NCI-H128 (cell line): ENCODE data around the gene OR8A1.

Source experiments
- DNase-seq: peaks from one replicate; lab custom pipeline; 2025; ENCODE audit not compliant: unreplicated experiment; lab: John Stamatoyannopoulos, UW

Gene OR8A1

DNA sequence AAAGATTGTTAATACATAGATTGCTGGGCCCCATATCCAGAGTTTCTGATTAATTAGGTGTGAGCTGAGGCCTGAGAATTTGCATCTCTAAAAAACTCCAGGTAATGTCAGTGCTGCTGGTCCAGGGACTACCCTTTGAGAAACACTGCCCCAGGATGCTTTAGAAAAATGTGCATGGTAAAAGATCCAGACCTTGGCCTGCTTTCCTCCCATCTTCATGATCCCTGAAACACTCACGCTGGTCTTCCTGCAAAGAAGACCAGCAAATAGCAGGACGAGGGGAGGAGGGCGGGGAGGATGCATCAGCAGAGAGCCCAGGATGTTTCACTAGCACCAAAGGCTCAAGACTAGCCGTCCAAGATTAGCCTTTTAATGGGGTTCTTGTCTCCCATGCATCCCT is at the start of gene OR8A1:
Gene OR8A1 (plus strand): TSS at position 301 of the 400 bp plus-strand sequence. CDS start 123 bp downstream, outside the sequence.
- DNase-seq: no peak

DNA sequence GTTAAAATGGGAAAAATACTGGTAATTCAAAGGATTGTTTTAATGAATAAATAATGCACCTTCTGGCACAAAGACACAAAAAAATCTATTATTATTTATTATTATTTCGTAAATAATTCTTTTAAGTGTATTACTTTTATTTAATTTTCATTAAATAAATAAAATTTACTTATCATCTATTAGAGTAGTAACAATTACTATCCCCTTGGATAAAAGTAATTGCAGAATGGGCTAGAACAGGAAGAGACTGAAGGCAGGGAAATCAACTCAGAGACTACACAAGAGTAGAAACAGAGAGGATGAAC is 49.3 kb upstream of the OR8A1 start:
- no peak for DNase-seq

DNA sequence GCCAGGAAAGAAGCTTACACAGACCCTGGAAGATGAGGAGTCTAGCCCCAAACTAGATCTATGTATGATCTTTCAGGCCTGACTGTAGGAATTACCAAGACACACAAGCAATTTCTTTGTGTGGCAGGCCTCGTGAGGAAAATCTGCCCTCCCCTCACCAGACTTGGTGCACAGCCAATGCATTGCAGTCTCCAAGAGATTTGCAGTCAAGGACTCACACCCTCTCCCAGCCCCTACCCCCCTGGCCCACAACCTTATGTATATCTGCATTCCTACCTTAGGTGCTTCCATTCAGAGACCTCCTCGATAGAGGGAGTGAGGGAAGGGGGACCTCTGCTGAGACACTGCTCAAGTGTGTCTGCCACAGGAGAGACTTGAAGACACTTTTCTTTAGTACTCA is 36.2 kb upstream of the OR8A1 start:
- DNase-seq: no peak

DNA sequence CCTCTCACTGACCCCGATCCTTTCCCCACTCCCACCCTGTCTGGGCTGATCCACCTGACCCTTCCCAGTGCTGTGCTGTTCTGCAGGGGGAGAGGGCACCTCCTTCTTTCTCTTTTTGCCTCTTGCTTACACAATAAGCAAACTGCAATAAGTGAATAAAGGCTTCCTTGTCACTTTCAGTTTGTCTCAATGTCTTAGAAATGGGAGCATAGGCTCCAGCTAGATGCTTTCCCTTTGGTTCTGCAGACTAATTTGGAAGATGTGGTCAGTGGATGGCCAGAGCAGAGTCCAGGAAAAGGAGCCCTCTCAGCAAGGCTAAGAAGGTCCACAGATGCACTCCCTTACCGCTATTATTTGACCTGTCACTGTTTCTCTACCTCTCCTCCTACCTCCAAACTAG is 35.7 kb upstream of the OR8A1 start:
- DNase-seq: no peak

DNA sequence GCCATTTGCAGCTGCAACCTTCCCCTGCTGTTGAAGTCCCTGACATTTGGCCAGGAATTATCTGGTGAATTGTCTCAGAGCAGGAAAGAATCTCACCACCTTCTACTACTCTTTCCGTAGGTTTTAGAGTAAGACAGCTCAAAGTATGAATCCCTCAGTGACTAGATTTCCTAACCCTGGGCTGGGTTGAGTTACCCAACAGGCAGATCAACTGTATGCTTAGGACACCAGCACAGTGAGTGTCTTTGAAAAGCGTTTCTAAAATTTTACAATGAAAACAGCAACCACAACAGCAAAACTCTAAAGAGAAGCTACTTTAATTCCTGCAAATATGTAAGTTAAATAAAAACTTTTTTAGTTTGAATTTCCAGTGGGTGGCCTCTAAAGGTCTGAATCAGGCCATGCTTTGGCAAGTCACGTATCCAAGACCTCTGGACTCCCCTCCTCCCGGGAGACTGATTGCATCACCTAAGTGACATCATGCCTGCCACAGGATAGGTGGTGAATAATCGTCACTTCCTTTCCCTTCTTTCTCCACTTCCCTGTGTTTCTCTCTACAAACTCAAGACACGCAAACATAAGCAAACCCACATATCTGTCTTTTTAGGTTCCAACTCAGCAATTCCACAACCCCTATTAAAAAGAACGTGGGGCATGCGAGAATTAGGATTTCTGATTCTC is 34.1 kb upstream of the OR8A1 start:
- DNase-seq: no peak

DNA sequence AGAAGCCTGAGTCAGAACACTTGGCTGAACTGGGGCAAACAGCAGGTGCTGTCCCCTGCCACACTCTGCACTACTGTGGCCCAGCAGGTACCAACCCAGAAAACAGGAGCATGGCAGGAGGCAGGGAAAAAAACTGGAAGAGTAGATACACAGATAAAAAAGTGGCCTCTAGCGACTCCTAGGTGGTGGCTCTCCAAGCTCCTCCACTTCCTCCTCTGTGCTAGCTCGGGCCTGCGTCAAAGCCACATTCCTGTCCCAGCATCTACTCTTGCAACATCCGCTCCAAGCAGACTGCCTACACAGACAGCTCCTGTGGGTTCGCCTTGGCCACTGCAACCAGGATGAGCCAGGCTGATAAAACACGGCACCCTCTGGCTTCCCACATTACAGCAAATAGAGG is 33.3 kb upstream of the OR8A1 start:
- DNase-seq: no peak

DNA sequence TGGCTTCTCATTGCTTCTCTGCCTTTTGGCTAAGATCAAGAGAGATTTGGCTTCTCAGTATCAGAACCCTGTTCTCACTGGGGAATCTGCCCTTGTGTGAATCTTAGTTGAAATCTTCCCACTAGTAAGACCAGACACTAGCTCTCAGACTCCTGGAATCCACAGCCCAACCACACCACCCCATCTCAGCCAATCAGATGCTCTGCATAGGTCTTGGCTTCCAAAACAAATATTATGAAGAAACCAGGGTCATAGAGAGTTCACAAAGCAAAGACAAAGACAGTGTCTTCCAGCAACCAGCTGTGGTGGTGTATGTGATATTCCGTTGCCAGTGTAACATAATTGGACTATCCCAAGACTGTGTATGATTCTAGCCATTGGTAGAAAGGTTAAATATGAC is 31.8 kb upstream of the OR8A1 start:
- no peak for DNase-seq

DNA sequence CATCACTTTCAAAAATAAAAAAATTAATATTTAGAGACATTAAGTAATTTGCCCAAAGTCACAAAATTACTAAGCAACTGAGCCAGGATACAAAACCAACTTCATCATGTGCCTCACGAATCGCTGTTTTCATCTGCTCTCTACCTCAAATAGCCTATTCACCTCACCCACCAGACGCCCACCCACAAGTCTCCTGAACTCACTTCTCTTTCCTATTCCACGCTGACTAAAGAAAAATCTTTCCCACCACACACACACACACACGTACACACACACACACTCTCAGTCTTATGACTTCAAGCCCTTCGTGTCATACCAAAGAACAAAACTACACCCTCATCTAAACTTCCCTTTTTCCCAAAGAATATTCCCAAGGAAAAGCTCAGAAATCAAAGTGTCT is 28.6 kb upstream of the OR8A1 start:
- DNase-seq: no peak

DNA sequence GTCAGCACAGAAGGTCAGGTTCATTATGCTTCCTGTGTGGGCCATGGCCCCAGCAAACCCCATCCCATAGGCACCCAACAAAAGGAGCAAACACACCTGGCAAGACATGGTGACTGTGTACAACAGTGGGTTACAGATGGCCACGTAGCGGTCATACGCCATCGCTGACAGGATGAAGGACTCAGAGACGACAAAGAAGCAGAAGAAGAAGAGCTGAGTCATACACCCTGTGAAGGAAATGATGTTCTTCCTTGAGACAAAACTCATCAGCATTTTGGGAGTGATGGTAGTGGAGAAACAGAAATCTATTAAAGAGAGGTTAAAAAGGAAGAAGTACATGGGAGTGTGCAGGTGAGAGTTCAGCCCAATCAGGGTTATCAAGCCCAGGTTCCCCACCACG is 26.7 kb upstream of the OR8A1 start:
- no peak for DNase-seq

DNA sequence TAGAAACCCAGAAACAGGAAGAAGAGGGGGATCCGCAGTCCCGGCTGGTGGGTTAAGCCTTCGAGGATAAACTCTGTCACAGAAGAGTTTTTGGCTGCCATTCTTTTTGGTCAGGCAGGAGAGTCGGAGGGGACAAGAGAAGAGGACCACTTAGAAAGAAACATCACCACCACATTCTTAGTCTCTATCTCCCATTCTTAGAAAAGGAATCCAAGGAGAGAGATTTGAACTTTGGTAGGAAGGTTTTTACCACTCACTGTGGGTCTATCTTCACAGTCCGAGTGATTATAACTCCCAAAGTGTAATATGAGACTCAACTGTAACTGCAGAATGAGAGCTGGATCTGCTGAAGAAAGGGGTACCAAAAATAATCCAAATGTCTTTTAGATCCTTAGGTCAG is 26.2 kb upstream of the OR8A1 start, which contains the start of gene OR8B12:
Gene OR8B12 (minus strand): TSS at position 101 of the 400 bp plus-strand sequence. CDS start 0 bp downstream, at position 101.
- no peak for DNase-seq

DNA sequence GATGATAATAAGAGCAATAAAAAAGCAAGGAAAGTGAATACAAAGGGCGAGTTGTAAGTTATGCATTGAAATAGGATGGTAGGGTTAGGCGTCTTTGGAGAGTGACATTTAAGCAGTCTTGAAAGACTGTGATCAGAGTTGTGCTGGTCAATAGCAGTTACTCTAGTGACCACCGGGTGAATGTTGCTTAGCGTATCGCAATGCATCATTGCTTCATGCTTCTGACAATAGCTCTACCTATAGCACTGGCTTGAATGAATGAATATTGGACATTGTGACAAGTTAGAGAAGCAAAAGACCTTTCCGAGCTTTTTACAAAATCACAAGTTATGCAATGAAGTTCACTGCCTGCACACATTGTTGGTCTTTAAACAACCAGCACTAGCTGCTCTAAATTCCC is 18.6 kb upstream of the OR8A1 start:
- no peak for DNase-seq

DNA sequence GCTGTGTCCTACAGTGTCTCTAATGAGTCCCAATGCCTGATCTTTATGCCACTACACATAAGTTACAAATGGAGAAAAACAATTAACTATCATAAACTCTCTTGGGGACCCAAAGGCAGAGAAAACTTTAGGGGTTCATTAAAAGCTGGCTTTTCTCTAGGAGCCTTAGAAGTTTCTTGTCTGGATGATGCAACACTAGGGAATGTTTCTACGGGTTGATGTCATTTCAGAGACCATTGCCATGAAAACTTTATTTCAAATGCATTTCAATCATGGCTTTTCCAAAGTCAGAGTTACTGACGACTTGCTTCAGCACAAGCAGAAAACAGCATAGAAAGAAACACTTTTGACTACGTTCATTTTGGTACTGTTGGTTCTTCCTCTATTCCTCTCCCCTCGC is 17.8 kb upstream of the OR8A1 start:
- DNase-seq: no peak

DNA sequence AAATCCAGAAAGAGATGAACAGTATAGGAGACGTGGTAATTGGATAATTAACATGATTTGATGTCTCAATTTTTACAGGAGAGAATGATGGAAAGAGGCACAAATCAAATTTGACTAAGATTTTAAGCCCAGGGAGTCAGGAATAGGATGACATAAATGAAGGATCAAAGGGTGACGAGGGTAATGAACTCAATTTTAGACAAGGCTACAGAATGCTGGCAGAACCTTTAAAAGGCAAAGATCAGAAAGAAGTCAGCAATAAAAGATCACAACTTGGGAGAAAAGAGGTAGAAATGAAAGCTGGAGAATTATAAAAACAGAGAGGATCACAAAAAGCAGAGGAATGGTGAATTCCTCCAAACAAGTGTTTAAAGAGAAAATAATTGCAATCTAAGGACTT is 13.0 kb upstream of the OR8A1 start:
- no peak for DNase-seq

DNA sequence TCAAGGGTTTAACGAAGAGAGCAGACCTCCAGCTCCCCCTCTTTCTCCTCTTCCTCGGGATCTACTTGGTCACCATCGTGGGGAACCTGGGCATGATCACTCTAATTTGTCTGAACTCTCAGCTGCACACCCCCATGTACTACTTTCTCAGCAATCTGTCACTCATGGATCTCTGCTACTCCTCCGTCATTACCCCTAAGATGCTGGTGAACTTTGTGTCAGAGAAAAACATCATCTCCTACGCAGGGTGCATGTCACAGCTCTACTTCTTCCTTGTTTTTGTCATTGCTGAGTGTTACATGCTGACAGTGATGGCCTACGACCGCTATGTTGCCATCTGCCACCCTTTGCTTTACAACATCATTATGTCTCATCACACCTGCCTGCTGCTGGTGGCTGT is 363 bp downstream of the OR8A1 start:
- DNase-seq: no peak

DNA sequence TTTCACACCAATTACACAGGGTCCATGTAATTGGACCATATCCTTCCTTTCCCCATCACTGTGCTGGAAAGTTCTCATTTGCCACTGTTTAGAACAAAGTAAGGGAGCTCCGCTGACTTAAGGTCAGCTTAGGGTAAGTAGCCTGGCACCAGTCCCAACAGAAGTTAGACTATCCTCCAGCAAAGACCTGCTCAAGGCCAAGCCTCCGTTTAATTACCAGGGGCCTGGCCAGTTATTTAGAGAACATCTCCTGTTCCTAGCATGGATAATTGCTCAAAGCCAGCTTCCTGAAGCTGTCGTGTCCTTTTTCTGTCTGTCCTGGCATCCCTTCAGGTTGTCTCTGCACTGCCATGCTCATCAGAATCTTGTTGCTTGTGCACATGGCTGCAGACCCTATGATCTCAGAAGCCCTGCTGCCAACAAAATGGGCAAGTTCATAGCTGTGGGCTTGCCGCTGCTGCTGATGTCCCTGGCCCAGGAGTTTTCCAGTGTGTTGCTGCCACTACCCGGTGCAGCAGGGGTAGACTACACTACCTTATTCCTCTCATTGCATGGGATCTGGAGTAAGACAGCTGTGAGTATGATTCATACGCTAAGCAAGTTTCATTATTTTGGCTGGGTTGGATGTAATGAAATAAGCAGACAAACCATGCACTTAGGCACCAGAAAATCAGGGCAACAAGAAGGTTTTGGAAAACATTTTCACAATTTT is 8.1 kb downstream of the OR8A1 start:
- DNase-seq: no peak

DNA sequence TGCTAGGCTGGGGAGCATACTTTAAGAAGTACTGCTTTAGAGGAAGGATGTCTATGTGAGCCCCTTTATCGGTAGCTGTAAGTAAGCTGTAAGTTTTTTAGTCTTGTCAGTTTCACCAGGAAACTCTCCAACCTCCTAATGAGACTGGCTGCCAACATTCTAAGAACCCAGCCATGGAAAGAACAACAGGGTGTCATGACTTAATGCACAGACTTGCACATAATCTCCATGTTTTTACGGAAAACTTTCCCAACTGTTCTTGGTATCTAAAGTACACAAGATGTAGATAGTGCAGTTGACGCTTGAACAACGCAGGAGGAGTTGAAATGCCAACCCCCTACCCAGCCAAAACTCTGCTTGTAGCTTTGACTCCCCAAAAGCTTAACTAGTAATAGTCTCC is 9.0 kb downstream of the OR8A1 start:
- DNase-seq: no peak

DNA sequence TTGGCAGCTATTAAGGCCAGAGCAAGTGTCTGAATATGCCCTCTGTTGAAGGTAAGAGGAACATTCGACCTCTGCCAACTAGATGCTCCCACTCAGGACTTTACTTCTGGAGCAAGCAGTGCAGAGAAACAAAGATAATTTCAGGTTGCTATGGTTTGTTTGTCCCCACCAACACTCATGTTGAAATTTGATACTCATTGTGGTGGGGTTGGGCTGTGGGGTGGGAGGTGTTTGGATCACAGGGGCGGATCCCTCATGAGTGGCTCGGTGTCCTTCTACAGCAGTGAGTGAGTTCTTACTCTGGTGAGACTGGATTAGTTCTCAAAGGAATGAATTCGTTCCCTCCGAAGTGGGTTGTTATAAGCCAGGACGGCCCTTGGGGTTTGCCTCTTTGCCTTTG is 12.0 kb downstream of the OR8A1 start:
- no peak for DNase-seq

DNA sequence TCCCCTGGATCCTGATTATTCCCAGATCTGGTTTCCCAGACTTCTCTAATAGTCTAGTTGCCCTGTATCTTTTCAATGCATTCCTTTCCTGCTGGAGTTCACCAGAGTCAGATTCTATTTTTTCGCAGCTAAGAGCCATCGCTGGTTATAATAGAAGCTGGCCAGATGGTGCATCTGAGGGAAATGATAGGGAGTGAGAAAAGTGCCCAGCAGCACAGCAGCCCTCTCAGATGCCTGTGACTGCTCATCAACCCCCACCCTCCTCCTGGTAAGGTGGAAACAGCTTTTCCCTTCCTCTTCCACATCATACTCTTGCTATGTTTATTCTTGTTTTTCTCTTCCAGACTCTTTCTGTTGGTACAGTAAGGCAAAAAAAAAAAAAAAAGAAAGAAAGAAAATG is 12.8 kb downstream of the OR8A1 start:
- no peak for DNase-seq

DNA sequence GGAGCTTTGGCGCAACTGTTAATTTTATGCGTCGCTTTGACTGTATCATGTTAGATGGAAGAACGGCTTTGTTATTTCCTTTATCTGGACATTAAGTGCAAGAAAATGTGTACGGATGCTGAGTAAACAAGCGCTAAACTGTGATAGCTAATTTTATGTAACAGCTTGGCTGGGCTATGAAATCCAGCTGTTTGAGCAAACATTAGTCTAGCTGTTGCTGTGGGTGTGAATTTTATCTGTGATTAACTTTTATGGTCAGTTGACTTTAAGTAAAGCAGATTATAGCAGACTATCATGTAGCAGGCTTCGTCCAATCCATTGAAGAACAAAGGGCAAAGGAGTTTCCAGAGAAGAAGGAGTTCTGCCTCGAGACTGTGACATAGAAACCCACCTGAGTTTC is 14.0 kb downstream of the OR8A1 start:
- no peak for DNase-seq

DNA sequence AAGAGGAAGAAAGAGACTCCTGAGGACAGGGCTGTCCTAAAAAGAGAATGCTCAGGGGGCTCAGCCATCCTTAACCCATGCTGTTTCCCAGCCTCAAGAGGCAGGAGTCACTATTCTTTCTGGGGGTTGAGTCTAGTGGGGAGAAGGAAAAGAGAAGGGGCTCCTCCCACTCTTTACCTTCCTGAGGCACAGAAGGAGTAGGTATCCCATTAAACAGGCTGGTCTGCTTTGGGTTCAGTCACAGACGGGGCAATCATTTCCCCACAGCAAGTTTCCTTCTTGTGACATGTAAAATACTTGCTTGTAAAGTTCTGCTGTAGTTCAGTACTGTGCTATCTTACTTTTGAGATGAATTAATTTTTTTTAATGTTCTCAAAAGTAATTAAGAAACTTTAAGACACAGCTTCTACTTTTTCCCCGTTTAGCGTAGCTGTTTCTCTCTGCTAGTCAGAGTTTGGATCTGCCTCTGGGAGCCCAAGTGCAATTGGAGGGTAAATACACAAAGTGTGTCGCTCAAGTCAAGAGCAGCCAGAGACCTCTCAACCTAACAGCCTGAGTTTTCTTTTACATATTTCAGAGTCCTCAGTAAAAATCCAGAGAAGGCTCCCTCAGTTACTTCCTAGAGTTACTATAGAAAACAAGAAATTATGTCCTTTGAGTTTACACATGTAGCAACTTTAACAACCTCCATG is 15.0 kb downstream of the OR8A1 start:
- DNase-seq: no peak

DNA sequence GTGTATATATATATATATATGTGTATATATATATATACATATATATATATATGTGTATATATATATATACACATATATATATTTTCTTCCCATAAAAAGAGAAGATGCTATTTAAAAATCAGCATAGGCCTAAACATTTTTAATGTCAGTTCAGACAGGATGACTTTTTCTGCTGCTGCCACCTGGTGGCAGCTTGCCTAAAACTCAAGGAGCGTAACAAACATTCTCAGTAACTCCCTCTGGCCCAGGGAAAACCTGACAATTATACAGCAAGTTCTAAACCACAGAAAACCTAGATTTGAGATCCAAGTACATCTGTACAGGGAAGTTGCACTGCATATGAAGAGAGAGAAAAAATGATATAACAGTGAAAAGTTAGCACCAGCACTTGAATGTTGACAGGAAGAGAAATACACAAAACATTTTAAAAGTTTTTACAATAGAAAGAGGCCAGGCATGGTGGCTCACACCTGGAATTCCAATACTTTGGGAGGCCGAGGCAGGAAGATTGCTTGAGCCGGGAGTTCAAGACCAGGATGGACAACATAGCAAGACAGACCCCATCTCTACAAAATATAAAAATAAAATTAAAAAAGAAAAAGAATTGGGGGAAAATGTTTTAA is 16.6 kb downstream of the OR8A1 start:
- no peak for DNase-seq

DNA sequence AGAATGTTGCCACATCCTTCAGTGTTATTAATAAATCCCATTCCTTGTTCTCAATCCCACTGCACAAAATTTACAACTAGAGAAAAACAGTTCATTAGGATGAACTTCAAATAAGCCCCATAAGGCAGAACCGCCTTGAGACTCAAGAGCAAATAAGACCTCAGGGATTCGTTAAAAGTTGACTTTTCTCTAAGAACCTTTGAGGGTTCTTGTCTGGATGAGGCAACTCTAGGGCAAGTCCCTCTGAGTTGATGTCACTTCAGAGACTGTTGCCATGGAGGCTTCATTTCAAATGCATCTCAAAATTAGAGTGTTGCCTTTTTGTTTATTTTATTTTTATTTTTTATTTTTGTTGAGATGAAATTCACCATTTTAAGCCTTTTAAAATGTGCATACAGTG is 21.6 kb downstream of the OR8A1 start:
- no peak for DNase-seq
